Mammary epithelial cell (primary cell): ENCODE measurements around the gene VWC2L.

ENCODE experiments used
- EZH2 ChIP-seq: IDR thresholded peaks from 2 replicates; pipeline ENCODE4 v1.6.1; 2012; ENCODE audit warnings: low read length, inconsistent platforms, borderline replicate concordance
- TF ChIP-seq, protein P1 (sequence below), 2 donors: IDR thresholded peaks in 1 of 2; conservative IDR thresholded peaks in 1 of 2; 2 replicates each; pipeline ENCODE4 v1.5.1; 2011 to 2012; ENCODE audit warnings: inconsistent platforms in 2 of 2, low read length in 2 of 2, mild to moderate bottlenecking in 2 of 2, control low read depth in 1 of 2, low read depth in 1 of 2; ENCODE audit not compliant: insufficient read depth in 1 of 2; ENCODE audit errors: extremely low read depth in 1 of 2

- TF ChIP-seq, protein P1, sequence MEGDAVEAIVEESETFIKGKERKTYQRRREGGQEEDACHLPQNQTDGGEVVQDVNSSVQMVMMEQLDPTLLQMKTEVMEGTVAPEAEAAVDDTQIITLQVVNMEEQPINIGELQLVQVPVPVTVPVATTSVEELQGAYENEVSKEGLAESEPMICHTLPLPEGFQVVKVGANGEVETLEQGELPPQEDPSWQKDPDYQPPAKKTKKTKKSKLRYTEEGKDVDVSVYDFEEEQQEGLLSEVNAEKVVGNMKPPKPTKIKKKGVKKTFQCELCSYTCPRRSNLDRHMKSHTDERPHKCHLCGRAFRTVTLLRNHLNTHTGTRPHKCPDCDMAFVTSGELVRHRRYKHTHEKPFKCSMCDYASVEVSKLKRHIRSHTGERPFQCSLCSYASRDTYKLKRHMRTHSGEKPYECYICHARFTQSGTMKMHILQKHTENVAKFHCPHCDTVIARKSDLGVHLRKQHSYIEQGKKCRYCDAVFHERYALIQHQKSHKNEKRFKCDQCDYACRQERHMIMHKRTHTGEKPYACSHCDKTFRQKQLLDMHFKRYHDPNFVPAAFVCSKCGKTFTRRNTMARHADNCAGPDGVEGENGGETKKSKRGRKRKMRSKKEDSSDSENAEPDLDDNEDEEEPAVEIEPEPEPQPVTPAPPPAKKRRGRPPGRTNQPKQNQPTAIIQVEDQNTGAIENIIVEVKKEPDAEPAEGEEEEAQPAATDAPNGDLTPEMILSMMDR (conservative IDR thresholded peaks at IDR 0.05 in 1 of 2, IDR thresholded peaks at IDR 0.05 in 1 of 2; ENCODE audit: extremely low read depth in 1 of 2, insufficient read depth in 1 of 2, low read depth in 1 of 2, low read length in 2 of 2) = no peak
- no peak for TF ChIP-seq EZH2
Measured at GRCh38 chr2:214376618-214377285, 34.1 kb upstream of the VWC2L start.
